ENCODE measurements around the gene DKK3.

Gene DKK3

DNA sequence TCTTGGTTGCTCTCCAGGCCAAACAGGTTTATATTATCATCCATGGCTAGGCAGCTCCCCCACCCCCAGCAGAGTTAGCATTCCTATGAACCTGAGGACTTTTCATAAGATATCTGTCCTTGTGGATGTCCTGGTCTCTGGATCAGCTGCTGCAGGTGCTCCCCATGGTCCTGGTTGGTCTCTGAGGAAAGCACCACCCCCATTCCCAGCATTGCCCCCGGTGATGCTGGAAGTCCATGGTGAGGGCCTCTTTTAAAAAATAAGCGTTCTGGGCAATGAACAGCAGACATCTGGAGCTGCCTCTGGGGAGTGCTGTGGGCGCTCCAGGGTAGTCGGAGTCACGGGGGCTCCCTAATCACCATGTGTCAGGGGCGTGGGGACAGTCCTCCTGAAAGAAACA, 26.6 kb downstream of the DKK3 start:
- no peak for ATAC-seq
- TF ChIP-seq PPARA (CRISPR knock-in tag; IDR thresholded peaks at IDR 0.05; ENCODE audit: borderline replicate concordance) (no peak), CSDC2 (CRISPR knock-in tag; IDR thresholded peaks at IDR 0.05) (no peak), TCF4 (CRISPR knock-in tag; IDR thresholded peaks at IDR 0.05; ENCODE audit: borderline replicate concordance) (no peak), ESRRG (CRISPR knock-in tag; IDR thresholded peaks at IDR 0.05) (no peak), ZFP3 (CRISPR knock-in tag; IDR thresholded peaks at IDR 0.05) (no peak), ISL1 (CRISPR knock-in tag; IDR thresholded peaks at IDR 0.05) (no peak), ZNF8 (CRISPR knock-in tag; IDR thresholded peaks at IDR 0.05) (no peak), RARB (CRISPR knock-in tag; IDR thresholded peaks at IDR 0.05) (no peak), BACH2 (CRISPR knock-in tag; IDR thresholded peaks at IDR 0.05; ENCODE audit: borderline replicate concordance) (no peak), SNAI2 (CRISPR knock-in tag; IDR thresholded peaks at IDR 0.05) (no peak), ZNF565 (CRISPR knock-in tag; conservative IDR thresholded peaks at IDR 0.05; ENCODE audit: low read depth) (no peak), ARNTL (CRISPR knock-in tag; IDR thresholded peaks at IDR 0.05; ENCODE audit: borderline replicate concordance, low read depth) (no peak)
- TF ChIP-seq, protein P1, sequence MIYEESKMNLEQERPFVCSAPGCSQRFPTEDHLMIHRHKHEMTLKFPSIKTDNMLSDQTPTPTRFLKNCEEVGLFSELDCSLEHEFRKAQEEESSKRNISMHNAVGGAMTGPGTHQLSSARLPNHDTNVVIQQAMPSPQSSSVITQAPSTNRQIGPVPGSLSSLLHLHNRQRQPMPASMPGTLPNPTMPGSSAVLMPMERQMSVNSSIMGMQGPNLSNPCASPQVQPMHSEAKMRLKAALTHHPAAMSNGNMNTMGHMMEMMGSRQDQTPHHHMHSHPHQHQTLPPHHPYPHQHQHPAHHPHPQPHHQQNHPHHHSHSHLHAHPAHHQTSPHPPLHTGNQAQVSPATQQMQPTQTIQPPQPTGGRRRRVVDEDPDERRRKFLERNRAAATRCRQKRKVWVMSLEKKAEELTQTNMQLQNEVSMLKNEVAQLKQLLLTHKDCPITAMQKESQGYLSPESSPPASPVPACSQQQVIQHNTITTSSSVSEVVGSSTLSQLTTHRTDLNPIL (CRISPR knock-in tag; IDR thresholded peaks at IDR 0.05; ENCODE audit: low read depth), result no peak
- TF ChIP-seq, protein P2, sequence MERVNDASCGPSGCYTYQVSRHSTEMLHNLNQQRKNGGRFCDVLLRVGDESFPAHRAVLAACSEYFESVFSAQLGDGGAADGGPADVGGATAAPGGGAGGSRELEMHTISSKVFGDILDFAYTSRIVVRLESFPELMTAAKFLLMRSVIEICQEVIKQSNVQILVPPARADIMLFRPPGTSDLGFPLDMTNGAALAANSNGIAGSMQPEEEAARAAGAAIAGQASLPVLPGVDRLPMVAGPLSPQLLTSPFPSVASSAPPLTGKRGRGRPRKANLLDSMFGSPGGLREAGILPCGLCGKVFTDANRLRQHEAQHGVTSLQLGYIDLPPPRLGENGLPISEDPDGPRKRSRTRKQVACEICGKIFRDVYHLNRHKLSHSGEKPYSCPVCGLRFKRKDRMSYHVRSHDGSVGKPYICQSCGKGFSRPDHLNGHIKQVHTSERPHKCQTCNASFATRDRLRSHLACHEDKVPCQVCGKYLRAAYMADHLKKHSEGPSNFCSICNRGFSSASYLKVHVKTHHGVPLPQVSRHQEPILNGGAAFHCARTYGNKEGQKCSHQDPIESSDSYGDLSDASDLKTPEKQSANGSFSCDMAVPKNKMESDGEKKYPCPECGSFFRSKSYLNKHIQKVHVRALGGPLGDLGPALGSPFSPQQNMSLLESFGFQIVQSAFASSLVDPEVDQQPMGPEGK (CRISPR knock-in tag; IDR thresholded peaks at IDR 0.05; ENCODE audit: borderline replicate concordance), result no peak
- TF ChIP-seq, protein P3, sequence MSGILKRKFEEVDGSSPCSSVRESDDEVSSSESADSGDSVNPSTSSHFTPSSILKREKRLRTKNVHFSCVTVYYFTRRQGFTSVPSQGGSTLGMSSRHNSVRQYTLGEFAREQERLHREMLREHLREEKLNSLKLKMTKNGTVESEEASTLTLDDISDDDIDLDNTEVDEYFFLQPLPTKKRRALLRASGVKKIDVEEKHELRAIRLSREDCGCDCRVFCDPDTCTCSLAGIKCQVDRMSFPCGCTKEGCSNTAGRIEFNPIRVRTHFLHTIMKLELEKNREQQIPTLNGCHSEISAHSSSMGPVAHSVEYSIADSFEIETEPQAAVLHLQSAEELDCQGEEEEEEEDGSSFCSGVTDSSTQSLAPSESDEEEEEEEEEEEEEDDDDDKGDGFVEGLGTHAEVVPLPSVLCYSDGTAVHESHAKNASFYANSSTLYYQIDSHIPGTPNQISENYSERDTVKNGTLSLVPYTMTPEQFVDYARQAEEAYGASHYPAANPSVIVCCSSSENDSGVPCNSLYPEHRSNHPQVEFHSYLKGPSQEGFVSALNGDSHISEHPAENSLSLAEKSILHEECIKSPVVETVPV (CRISPR knock-in tag; IDR thresholded peaks at IDR 0.05), result no peak

DNA sequence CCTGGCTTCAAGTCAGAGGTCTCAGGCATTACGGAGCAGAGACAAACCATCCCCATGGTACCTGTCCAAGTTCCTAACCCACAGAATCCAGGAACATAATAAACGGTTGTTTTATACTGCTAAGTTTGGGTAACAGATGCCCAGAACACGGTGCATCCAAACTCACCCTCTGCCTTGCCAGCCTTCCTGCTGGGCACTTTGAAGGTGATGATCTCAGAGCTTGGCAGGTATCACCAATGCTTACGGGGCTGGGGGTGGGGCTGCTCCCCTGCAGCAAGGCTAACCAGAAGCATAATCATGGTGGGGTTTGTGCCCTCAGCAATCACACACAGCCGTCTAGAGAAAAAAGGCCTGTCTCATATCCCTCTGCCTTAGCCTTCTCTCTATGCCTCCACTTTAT, 27.1 kb downstream of the DKK3 start:
- no peak for ATAC-seq
- TF ChIP-seq, protein P4, sequence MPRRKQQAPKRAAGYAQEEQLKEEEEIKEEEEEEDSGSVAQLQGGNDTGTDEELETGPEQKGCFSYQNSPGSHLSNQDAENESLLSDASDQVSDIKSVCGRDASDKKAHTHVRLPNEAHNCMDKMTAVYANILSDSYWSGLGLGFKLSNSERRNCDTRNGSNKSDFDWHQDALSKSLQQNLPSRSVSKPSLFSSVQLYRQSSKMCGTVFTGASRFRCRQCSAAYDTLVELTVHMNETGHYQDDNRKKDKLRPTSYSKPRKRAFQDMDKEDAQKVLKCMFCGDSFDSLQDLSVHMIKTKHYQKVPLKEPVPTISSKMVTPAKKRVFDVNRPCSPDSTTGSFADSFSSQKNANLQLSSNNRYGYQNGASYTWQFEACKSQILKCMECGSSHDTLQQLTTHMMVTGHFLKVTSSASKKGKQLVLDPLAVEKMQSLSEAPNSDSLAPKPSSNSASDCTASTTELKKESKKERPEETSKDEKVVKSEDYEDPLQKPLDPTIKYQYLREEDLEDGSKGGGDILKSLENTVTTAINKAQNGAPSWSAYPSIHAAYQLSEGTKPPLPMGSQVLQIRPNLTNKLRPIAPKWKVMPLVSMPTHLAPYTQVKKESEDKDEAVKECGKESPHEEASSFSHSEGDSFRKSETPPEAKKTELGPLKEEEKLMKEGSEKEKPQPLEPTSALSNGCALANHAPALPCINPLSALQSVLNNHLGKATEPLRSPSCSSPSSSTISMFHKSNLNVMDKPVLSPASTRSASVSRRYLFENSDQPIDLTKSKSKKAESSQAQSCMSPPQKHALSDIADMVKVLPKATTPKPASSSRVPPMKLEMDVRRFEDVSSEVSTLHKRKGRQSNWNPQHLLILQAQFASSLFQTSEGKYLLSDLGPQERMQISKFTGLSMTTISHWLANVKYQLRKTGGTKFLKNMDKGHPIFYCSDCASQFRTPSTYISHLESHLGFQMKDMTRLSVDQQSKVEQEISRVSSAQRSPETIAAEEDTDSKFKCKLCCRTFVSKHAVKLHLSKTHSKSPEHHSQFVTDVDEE (CRISPR knock-in tag; IDR thresholded peaks at IDR 0.05), result no peak
- no peak for TF ChIP-seq PPARA (CRISPR knock-in tag; IDR thresholded peaks at IDR 0.05; ENCODE audit: borderline replicate concordance)
- TF ChIP-seq ZNF565 (CRISPR knock-in tag; conservative IDR thresholded peaks at IDR 0.05; ENCODE audit: low read depth), result no peak
- no peak for TF ChIP-seq GLIS3 (CRISPR knock-in tag; IDR thresholded peaks at IDR 0.05)
- no peak for TF ChIP-seq ESRRG (CRISPR knock-in tag; IDR thresholded peaks at IDR 0.05)
- TF ChIP-seq, protein P5, sequence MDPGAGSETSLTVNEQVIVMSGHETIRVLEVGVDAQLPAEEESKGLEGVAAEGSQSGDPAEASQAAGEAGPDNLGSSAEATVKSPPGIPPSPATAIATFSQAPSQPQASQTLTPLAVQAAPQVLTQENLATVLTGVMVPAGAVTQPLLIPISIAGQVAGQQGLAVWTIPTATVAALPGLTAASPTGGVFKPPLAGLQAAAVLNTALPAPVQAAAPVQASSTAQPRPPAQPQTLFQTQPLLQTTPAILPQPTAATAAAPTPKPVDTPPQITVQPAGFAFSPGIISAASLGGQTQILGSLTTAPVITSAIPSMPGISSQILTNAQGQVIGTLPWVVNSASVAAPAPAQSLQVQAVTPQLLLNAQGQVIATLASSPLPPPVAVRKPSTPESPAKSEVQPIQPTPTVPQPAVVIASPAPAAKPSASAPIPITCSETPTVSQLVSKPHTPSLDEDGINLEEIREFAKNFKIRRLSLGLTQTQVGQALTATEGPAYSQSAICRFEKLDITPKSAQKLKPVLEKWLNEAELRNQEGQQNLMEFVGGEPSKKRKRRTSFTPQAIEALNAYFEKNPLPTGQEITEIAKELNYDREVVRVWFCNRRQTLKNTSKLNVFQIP (CRISPR knock-in tag; IDR thresholded peaks at IDR 0.05; ENCODE audit: borderline replicate concordance, low read depth), result no peak
- TF ChIP-seq TOX (CRISPR knock-in tag; IDR thresholded peaks at IDR 0.05; ENCODE audit: borderline replicate concordance), result no peak
- TF ChIP-seq, protein P3 (CRISPR knock-in tag; IDR thresholded peaks at IDR 0.05), result no peak
- no peak for TF ChIP-seq BACH2 (CRISPR knock-in tag; IDR thresholded peaks at IDR 0.05; ENCODE audit: borderline replicate concordance)
- TF ChIP-seq TCF4 (CRISPR knock-in tag; IDR thresholded peaks at IDR 0.05; ENCODE audit: borderline replicate concordance), result no peak
- TF ChIP-seq ZC3H10 (CRISPR knock-in tag; IDR thresholded peaks at IDR 0.05), result no peak
- TF ChIP-seq ISL1 (CRISPR knock-in tag; IDR thresholded peaks at IDR 0.05), result no peak
- TF ChIP-seq SNAI2 (CRISPR knock-in tag; IDR thresholded peaks at IDR 0.05), result no peak
- TF ChIP-seq, protein P2 (CRISPR knock-in tag; IDR thresholded peaks at IDR 0.05; ENCODE audit: borderline replicate concordance), result no peak
- TF ChIP-seq ARNTL (CRISPR knock-in tag; IDR thresholded peaks at IDR 0.05; ENCODE audit: borderline replicate concordance, low read depth), result no peak
- no peak for TF ChIP-seq ZFP30 (CRISPR knock-in tag; IDR thresholded peaks at IDR 0.05)

All from SK-N-SH treated with all-trans-retinoic acid at 6 μM for 48 hours (cell line).